Nucleus accumbens (tissue), 56 donors: ENCODE data around the gene PERP.

ENCODE experiments used
- DNase-seq, 56 donors: peaks; one replicate each; lab custom pipeline; 2025; lab: John Stamatoyannopoulos, UW

Gene PERP

DNA sequence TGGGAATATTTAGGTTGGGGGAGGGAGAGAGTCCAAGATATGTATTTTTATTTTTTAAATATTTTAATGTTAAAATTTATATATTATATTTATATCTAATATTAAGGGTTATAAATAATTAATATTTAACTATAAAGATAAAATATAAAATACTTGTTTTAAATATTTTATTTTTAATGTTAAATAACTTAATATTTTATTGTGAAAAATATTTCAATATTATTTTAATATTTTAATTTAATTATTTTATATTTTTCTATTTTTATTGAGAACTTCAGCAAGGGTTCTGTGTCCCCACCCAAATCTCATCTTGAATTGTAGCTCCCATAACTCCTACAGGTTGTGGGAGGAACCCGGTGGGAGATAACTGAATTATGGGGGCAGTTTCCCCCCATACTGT is 34.0 kb downstream of the PERP start:
- no peak for DNase-seq

DNA sequence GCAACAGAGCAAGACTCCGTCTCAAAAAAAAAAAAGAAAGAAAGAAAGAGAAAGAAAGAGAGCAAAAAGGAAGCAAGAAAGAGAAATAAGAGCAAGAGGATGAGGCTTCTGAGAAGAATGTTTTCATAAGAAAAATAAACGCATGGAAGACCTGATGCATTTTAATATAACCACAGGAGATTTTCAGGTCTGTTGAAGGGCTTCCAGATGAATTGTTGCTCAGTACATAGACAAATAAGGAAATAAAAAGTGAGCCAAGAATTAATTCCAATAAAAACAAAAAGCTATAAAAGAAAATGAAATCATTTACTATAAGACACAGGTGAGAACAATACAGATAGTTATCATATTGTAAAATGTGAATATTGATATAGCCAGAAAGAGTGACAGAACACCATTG is 43.5 kb downstream of the PERP start:
- DNase-seq: no peak

DNA sequence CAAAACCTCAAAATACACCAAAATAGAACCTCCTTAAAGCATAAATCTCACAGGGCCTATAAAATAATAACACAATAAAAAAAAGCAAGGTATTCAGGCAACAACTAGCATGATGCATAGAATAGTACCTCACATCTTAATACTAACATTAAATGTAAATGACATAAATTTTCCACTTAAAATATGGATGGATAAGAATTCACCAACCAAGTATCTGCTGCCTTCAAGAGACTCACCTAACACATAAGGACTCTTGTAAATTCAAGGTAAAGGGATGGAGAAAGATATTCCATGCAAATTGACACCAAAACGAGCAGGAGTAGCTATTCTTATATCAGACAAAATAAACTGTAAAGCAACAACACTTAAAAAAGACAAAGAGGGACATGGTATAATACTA is 52.2 kb downstream of the PERP start:
- no peak for DNase-seq

DNA sequence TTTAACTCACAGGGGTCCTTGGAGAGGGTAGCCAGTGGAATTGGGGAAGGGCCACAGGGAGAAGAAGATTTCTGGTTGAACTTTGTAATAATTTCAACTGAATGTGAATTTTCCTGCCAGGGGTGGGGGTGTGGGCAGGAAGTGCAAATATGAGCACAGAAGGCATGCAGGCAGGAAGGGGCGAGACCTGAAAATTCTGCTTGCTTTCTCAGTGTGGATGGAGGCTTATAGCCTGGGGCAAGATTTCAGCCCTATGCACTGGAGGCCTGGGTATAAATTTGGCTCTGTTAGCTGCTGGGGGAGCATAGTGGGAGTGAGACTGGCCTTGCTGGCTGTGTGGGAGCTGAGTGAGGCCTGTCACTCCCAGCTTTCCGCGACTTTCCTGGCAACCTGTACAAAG is 54.4 kb downstream of the PERP start:
- DNase-seq: no peak

DNA sequence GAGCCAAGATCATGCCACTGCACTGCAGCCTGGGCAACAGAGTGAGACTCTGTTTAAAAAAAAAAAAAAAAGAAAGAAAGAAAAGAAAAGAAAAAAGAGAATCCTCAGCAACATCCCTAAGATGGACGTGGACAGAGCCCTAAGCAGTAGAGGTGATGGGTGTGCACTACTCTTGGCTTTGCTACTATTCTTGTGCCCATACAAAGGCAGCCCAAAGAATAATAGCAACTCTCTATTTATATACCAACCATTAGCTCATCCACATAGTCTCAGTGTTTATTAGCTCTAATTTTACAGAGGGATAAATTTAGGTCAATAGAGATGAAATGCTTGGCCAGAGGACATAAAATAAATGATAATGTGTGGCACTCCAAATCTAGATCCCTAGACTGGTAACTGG is 62.2 kb downstream of the PERP start:
- DNase-seq: no peak

DNA sequence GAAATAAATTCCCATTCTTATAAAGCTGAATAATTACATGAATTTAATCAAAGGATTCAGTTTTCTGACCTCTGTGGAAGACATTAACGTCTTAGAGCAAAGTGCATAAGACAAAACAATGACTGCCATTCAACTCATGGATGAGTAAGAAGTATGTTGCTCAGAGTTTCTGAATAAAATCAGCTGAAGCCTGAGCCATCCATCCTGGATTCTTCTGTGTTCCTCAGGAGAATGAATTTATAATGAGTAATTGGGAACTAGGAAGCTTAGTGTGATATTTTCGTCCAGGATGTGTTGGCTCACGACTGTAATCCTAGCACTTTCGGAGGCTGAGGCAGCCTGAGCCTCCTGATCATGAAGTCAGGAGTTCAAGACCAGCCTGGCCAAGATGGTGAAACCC is 62.8 kb downstream of the PERP start:
- no peak for DNase-seq
